Measurements from ENCODE around the gene PHYKPL.

DNA sequence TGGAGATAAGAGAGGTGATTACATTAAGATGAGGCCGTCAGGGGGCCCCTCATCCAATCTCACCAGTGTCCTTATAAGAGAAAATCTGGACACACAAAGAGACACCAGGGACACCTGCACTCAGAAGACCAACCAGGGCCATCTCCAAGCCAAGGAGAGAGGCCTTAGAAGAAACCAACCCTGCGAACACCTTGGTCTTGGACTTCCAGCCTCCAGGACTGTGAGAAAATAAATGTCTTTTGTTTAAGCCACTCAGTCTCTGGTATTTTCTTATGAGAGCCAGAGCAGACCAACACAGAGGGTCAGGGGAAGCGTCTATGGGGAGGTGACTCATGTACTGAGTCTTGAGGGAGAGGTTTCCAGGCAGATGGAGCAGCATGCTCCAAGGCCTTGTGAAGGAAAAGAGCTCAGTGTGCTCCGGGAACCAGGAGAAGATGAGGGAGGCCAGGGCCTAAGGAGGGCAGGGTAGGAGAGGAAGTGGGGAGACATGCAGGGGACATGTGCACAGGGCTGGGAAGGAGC lies 5.4 kb downstream of the PHYKPL start:
- TF ChIP-seq CTCF (IDR thresholded peaks at IDR 0.05; ENCODE audit: insufficient read depth, low read length), result no peak
- TF ChIP-seq GABPA (IDR thresholded peaks at IDR 0.05; ENCODE audit: low read depth), result no peak
- TF ChIP-seq SPI1 (IDR thresholded peaks at IDR 0.05; ENCODE audit: borderline replicate concordance, low read depth), result no peak
- TF ChIP-seq POLR2AphosphoS5 (IDR thresholded peaks at IDR 0.05; ENCODE audit: low read depth), result no peak
